ENCODE measurements around the gene CDC42BPA.

DNA sequence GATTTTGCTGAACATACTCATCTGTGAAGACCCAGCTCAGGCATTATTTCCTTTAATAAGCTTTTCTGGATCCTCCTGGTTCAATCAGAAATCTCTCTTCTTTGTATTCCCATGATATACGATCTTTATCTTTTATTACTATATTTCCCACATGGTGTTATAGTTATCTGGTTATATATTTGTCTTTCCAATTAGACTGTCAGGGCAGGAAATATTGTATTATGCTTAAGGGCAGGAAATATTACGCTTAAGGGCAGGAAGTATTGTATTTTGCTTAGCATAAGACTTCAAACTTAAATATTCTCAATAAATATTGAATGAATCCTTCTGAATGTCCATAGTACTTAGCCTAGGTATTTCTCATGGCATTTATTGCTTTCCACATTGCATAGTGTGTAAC lies 256.0 kb downstream of the CDC42BPA start:
- TF ChIP-seq, protein P1, sequence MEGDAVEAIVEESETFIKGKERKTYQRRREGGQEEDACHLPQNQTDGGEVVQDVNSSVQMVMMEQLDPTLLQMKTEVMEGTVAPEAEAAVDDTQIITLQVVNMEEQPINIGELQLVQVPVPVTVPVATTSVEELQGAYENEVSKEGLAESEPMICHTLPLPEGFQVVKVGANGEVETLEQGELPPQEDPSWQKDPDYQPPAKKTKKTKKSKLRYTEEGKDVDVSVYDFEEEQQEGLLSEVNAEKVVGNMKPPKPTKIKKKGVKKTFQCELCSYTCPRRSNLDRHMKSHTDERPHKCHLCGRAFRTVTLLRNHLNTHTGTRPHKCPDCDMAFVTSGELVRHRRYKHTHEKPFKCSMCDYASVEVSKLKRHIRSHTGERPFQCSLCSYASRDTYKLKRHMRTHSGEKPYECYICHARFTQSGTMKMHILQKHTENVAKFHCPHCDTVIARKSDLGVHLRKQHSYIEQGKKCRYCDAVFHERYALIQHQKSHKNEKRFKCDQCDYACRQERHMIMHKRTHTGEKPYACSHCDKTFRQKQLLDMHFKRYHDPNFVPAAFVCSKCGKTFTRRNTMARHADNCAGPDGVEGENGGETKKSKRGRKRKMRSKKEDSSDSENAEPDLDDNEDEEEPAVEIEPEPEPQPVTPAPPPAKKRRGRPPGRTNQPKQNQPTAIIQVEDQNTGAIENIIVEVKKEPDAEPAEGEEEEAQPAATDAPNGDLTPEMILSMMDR (IDR thresholded peaks at IDR 0.05): no peak
- no peak for TF ChIP-seq POLR2A (IDR thresholded peaks at IDR 0.05)
